Globus pallidus (tissue), 1 donor: Measurements from ENCODE around the gene SRRD.
"Not testable (repeated sequence)": the region's sequence is repeated elsewhere in the genome, so short reads cannot be mapped to it uniquely, and the experiment has no call there.

Source experiments
- DNase-seq: peaks from one replicate; pipeline ENCODE4 v3.0.0-alpha.2; 2015; ENCODE audit warnings: low spot score

Gene SRRD, protein sequence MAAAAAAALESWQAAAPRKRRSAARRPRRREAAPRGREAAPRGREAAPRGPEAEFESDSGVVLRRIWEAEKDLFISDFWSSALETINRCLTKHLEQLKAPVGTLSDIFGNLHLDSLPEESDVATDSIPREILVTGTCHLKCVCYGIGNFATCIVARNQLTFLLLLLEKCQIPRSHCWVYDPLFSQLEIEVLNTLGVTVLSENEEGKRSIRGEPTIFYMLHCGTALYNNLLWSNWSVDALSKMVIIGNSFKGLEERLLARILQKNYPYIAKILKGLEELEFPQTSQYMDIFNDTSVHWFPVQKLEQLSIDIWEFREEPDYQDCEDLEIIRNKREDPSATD

DNA sequence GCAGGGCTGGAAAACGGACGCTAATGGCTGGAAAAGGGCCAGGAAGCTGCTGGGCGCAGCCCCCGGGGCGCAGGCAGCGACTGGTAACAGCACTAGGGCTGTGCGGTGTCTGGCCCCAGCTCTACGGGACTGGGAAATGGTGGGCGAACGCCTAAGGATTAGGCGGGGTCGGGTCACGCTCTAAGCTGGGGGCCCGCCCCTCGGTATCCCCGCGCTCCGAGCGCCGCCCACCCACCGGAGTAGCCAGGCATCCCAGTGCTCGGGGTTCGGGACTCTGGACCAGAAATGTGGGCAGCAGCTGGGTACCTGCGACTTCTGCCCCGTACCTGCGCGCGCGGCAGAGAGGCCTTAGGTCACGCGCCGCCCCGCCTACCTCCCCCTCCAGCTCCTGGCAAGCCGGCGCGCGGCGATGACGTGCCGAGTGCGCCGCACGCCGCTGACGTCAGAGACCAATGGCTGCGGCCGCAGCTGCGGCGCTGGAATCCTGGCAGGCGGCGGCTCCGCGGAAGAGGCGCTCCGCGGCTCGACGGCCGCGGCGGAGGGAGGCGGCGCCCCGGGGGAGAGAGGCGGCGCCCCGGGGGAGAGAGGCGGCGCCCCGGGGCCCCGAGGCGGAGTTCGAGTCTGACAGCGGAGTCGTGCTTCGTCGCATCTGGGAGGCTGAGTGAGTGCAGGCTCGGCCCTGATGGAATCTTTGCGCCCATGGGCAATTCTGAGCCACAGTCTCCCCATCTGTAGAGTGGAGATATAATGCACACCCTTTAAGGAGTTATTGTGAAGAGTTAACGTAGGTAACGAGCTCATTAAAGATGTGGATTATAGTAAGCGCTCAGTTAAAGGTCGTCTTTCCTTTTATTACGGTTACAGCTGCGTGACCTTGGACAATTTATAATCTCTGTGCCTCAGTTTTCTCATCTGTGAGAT lies at the start of gene SRRD, which contains the start of gene HPS4:
TSS of gene SRRD (plus strand) at position 439 of the 921 bp plus-strand sequence. CDS start at position 453, 14 bp downstream.
TSS of gene HPS4 (minus strand) at position 345 of the 921 bp plus-strand sequence. CDS start 2,021 bp downstream, outside the sequence.
- peak; percentile 82 for DNase-seq

GRCh38 chr22:26435327-26436093 lies 48.2 kb upstream of the SRRD start:
- DNase-seq = no peak

DNA sequence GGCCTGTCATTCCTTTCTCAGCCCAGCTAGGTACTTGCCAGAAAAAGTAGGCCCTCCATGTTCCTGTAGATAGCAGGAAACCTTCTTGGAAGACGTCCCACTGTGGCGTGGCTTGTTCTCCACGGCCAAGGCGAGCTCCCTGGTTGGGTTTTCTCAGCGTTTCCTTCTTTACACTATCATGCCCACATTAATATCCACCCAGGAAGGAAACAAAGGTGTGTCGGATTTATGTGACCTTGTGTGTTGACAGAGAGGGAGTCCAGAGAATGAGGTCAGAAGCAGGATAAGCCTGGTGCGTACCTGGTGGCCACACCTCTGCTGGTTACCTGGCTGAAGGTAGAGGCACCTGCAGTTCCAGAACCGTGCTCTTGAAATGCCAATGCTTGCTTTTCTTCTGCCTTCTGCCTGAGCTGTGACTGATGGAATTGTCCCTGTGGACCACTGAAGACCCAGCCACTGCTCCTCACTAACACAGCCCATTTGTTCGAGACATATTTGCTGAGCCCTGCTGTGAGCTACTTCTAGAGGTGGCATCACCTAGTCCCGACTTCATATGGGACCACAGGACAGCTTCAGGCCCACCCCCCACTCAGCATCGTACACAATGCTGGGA lies 46.7 kb upstream of the SRRD start:
- no peak for DNase-seq

DNA sequence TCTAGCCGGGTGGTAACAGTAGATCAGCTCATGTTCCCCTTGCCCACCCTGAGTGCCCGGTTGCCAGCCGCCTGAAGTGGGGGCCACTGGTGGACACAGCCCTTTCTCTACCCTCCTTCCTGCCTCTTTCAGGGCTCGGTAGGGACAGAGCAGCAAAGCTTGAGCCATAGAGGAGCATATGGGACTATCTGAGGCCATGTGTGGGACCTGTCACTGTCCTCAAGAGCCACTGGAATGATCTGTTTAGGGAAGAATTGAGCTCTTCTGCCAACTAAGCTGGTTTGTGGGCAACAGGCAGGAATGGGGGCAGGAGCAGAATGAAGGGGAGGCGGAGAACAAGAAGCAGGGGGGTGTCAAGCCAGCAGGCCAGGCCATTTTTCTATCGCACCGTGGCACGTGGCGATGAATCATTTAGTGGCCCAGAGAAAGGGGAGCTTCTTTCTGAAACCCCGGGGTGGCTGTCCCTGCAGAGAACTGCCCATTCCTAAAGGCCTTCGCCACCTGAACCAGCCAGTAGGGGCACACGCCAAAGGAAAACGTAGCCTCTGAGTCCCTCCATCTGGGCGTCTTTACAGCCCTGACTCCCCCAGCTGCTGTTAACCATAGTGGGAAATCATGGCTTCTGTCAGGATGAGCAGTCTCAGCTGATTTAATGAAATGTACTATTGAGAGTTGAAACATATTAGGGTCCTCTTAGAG lies 45.8 kb upstream of the SRRD start:
- DNase-seq = no peak

GRCh38 chr22:26438776-26439175 lies 44.9 kb upstream of the SRRD start:
- DNase-seq = not testable (repeated sequence)

- DNase-seq = no peak
Measured at GRCh38 chr22:26439559-26439958, 44.1 kb upstream of the SRRD start.

DNA sequence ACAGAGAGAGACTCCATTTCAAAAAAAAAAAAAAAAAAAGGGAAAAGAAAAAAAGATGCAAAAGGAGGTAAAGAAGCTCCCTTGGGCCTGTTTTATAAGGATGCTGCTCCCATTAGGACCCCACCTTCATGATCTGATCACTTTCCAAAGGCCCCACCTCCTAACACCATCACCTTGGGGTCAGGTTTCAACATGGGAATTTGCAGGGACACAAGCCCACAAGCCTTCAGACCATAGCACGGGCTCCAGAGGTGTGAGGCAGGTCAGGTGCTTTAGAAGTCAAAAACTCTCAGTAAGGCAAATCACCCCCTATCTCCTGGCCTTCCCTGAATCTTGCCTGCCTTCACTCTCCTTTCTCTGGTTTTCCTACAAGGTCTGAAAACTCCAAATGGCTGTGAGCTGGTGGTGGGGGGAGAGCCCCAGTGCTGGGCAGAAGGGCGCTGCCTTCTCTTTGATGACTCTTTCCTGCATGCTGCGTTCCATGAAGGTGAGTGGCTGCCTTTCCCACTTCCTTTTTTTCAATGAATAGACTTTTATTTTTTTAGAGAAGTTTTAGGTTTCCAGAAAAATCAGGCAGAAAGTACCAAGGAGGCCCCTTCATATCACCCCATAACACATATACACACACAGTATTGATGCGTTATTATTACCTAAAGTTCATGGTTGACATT lies 41.5 kb upstream of the SRRD start:
- no peak for DNase-seq

DNA sequence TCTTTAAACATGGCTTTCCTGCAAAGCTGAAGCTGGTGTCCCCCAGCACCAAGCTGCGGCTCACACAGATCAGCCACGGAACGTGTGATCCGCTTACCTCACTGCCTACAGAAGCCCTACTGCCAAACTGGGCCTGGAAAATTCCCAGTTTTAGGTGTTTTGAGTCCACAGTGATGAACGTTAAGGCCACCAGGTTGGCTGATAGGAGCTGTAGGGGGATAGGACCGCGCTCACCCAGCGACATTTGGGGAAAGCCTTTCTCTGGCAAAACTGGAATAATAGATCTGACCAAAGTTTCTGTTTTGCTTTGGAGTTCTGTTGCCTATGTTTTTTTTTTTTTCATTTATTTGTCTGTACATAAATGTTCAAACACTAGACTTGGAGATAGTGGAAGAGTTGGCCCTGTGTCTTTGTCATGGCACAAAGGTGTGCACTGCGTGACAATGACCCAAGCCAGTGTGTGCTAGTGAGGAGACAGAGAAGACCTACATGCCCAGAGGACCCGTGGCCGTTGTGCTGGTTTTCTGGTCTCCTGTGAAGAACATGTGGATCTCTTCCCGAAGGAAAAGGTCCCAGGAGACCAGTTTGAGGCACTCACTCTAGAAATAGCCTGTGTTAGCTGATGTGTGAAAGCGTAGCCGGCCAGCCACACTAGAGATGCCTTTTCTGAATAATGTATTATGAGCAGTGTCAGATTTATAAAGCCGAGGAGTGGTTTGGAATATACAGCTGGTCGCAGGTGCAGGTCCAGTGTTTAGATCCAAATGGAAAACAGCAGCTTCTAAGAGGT lies 39.6 kb upstream of the SRRD start:
- no peak for DNase-seq

- no peak for DNase-seq
Measured at GRCh38 chr22:26444777-26445176, 38.9 kb upstream of the SRRD start.

DNA sequence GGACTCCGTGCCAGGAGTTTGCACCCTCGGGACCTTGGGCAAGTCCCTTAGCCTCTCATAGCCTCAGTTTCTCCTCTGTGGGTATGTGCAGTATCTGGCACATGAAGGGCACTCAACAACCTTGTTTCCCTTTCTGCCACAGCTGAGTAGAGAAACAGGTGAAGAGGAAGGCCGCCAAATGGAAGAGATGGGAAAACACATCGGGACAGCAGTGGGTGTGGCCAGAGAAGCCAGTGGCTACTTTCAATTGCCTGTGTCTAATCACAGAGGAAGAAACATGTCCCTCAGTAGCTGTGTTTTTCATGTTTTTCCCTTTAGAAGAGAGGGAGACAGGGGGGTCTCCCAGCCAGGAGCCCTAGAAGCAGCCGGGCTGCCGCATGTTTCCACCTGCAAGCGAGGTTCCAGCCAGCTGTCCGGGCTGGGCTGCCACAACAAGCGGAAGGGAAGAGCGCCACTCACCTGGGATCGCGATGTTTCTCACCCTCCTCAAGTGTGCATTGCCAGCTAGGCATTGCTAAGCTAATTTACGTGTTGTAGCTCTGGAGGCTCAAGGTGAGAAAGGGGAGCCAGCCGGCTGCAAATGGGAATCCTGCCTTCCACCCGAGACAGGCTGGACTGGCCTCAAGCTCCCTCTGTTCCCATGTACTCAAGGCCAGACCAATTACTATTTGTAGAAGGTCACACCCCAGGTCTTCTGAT lies 38.0 kb upstream of the SRRD start:
- DNase-seq = no peak

- no peak for DNase-seq
Measured at GRCh38 chr22:26446808-26447515, 36.7 kb upstream of the SRRD start.

DNA sequence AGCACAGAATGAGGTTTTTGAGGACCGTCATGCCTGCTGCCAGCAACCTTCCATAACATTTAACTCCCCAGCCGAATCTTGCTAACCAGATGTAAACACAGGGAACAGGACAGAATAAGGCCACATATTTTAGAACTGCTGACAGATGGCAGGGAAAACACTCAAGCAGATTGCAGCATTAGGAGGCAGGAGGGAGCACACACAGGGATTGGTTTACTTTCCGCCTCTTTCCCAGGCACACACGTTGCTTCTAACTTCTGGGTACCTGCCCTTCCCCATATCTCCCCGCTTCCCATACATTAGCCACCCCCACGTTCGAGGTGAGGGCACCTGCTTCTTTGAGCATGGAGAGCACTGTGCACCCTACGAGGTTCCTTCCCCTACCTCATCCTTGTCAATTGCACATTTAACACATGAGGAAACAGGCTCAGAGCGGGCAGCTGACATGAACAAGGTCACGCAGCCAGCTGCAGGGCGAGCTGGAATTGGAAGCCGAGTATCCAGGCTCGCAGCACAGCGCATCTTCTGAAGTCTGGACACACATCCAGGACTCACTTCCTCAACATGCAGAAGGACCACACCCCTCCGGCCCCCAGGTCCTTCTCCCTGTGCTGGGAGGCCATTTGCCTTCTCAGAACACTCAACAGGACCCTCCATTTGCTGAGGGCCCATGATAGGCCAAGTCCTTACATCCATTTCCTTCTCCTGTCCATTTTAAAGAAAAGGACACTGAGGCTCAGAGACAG lies 35.9 kb upstream of the SRRD start:
- DNase-seq = no peak

- DNase-seq = no peak
Measured at GRCh38 chr22:26448334-26448733, 35.3 kb upstream of the SRRD start.

DNA sequence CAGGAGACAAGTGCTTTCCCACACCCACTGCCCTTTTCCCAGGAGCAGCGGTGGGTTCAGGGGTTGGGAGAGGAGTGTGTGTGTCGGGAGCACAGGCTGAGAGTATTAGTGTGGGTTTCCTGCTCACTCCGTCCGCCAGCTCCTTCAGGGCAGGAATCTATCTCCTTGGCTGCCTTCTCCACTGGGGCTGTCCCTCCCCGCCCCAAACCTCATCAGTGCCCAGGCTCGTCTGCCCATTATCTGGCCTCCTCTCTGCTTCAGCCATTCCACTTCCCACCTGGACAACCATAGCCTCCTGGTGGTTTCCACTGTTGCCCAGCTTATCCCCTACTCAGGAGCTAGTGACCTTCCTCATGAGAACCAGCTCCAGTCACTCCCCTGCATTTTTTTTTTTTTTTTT lies 34.7 kb upstream of the SRRD start:
- no peak for DNase-seq

GRCh38 chr22:26450453-26451185 lies 33.1 kb upstream of the SRRD start:
- no peak for DNase-seq

DNA sequence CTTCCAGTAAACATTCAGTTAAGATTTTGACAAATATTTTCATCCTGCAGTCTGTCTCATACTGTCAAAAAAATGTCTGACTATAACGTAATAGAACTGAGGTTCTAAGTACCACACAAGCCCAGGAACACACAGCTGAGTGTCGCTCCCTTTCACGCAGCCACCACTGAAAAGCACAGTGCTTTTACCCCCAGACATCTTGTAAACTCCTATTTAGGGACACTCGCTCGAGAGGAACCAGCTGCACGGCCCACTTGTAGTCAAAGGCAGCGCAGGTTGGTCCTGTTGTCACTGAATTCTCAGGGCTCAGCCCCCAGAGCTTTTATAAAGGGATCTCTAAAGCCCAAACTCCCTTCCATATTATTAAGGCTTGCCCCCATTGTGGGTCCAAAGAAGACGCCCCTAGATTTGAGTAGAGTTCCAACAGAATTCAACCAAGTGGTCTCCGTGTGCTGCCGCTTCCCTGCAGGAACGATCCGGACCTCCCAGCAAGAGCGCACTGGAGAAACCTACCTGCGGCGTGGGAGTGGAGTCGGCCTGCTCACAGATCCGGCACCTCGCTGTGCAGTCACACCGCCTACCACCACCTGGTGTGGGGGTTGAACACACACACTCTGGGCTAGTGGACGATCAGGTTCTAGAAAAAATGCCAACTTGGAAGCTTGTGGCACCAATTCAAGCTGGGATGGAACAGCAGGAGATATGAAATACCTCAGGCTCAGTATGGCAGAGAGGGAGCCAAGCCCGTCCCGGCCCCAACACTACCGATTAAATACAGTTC lies 31.3 kb upstream of the SRRD start:
- DNase-seq = no peak
